Measurements from ENCODE around the gene CCDC160. TPM values are rescaled to one million over a fixed set of nuclear protein-coding genes. Genes with fewer than 3 reads are reported as not detected.

CCDC160 gene
- not detected in 2 replicates for total RNA-seq

DNA sequence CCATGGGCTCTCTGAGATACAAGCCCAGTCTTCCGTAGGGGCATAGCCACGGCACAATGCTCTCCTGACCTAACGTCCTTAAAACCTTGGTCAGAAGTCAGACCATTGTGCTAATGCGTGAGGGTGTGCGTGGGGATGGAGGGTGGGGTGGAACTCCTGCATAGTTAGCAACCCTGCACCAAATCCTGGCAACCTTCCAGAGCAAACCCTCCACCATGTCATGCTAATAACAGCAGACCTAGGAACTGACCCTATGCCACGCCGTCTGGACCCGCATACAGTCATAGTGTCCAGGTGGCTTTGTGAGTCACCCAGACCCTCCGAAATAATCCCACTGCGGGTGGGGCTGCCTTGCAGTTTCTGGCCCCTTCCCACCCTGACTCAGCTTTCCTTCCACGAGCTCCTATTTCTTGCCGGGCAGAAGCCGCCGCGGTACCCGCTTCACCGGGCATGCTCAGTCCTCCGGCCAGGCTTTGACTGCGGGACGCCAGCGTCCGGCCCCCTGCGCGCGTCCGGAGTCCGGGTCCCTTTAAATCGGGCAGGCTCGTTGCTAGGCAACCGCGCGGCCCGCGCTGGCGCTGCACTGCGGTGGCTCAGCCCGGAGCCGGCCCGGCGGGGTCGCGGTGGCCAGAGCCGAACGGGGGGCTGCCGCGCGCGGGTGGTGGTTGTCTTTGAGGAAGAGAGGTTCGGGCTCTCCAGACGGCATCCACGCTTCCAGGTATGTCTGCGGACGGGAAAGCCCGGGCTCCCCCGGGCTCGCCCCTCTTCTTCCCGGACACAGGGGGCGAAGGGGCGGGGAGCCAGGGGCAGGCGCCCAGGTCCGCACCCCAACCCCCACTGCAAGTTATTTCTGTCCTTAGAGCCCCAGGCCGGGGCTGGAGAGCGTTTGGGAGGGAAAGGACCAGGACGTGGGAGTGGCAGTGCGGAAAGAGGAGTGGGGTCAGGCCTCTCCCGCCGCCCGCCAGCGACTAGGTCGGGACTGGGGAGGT, at the start of gene CCDC160:
Gene CCDC160 (plus strand): TSS at position 557 of the 989 bp plus-strand sequence. CDS start 7,619 bp downstream, outside the sequence.

Other genes starting within 250 kb of the CCDC160 start
- 25.9 and 37.3 TPM in 2 replicates for gene PHF6, start 136.1 kb downstream of the CCDC160 start, total RNA-seq
- 9.6 and 12.4 TPM in 2 replicates for gene HPRT1, start 223.0 kb downstream of the CCDC160 start, total RNA-seq

Data from dermis lymphatic vessel endothelial cell (primary cell).